ENCODE results near the gene FAM76A. TPM values are rescaled to one million over a fixed set of nuclear protein-coding genes. Genes with fewer than 3 reads are reported as not detected.
"Not testable (repeated sequence)": the region's sequence is repeated elsewhere in the genome, so short reads cannot be mapped to it uniquely, and the experiment has no call there.

FAM76A gene
- total RNA-seq, 4 donors from 2014 or later = 4.9 to 14.7 (median 9.5) TPM

- TF ChIP-seq POLR2A (IDR thresholded peaks at IDR 0.05) (no peak), CTCF (IDR thresholded peaks at IDR 0.05) (no peak)
- no peak for DNase-seq
- no peak overlapping the region for H3K4me3 ChIP-seq
- H3K9me3 ChIP-seq = no peaks in the 10 kb centered on the region
- H3K27me3 ChIP-seq = no peaks in the 10 kb centered on the region
- peaks cover 0 to 15% (median 0%) of the 10 kb centered on the region in 3 donors for H3K36me3 ChIP-seq
- intact Hi-C loops (cut with DNase I) = no loop called here
- peak overlapping the region; percentile 13 to 82 (median 50) for H3K27ac ChIP-seq
- H3K4me1 ChIP-seq = peaks cover 22 to 86% (median 27%) of the 10 kb centered on the region in 3 donors
- 83 to 92% methylated on average over 3 of the region's 3 CpGs for WGBS, 2 donors
Observed at GRCh38 chr1:27782950-27783349, 57.2 kb downstream of the FAM76A start.

DNA sequence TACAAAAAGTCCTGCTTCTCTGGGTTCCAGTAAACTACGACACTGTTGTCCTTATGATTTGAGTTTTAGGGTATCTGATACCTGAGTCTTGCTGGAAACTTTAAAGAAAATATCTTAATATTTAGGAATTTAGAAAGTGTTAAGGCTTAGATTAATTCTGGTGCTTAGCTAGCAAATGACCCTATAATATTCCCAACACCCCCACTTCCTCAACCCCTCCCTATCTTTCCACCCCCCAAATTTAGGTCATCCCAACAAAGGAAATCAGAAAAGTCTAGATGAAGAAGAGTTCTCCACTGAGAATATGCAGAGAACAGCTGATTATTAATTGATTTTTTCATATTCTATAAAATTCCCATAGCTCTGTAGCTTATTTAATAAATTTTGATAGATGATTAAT lies 58.9 kb downstream of the FAM76A start:
- Histone ChIP-seq H3K9me3 (no peaks in the 10 kb centered on the region), H3K4me3 (no peak overlapping the region), H3K4me1 (peaks cover 31 to 86% (median 43%) of the 10 kb centered on the region in 3 donors), H3K27ac (peak overlapping the region in 3 of 4 donors; percentile 28 to 82 (median 81)), H3K36me3 (peaks cover 0 to 15% (median 0%) of the 10 kb centered on the region in 3 donors), H3K27me3 (no peaks in the 10 kb centered on the region)
- intact Hi-C loops (cut with DNase I) = no loop called here
- TF ChIP-seq CTCF (IDR thresholded peaks at IDR 0.05) (no peak), POLR2A (IDR thresholded peaks at IDR 0.05) (no peak)
- no peak for DNase-seq
- 84 to 96% methylated on average over 1 of the region's 1 CpG for WGBS, 2 donors

- intact Hi-C loops (cut with DNase I) = no loop called here
Observed at GRCh38 chr1:27785781-27786455, 60.2 kb downstream of the FAM76A start.

GRCh38 chr1:27787895-27788294 lies 62.1 kb downstream of the FAM76A start:
- DNase-seq = no peak
- Histone ChIP-seq H3K4me3 (no peak overlapping the region), H3K27me3 (no peaks in the 10 kb centered on the region), H3K27ac (peak overlapping the region; percentile 62 to 82 (median 72)), H3K36me3 (peaks cover 11 to 32% (median 18%) of the 10 kb centered on the region in 3 donors), H3K9me3 (no peaks in the 10 kb centered on the region), H3K4me1 (peaks cover 31 to 80% (median 45%) of the 10 kb centered on the region in 3 donors)
- intact Hi-C loops (cut with DNase I) = no loop called here
- TF ChIP-seq CTCF (IDR thresholded peaks at IDR 0.05) (no peak), POLR2A (IDR thresholded peaks at IDR 0.05) (no peak)

More at GRCh38 chr1:27785781-27786455, 60.2 kb downstream of the FAM76A start:
- no peaks in the 10 kb centered on the region for H3K27me3 ChIP-seq
- no peak for DNase-seq
- no peak overlapping the region for H3K4me3 ChIP-seq
- peaks cover 31 to 92% (median 46%) of the 10 kb centered on the region in 3 donors for H3K4me1 ChIP-seq
- H3K9me3 ChIP-seq = no peaks in the 10 kb centered on the region
- H3K27ac ChIP-seq = peak overlapping the region; percentile 69 to 82 (median 76)
- TF ChIP-seq CTCF (IDR thresholded peaks at IDR 0.05) (no peak), POLR2A (IDR thresholded peaks at IDR 0.05) (no peak)
- H3K36me3 ChIP-seq = peaks cover 8 to 19% (median 9%) of the 10 kb centered on the region in 3 donors

DNA sequence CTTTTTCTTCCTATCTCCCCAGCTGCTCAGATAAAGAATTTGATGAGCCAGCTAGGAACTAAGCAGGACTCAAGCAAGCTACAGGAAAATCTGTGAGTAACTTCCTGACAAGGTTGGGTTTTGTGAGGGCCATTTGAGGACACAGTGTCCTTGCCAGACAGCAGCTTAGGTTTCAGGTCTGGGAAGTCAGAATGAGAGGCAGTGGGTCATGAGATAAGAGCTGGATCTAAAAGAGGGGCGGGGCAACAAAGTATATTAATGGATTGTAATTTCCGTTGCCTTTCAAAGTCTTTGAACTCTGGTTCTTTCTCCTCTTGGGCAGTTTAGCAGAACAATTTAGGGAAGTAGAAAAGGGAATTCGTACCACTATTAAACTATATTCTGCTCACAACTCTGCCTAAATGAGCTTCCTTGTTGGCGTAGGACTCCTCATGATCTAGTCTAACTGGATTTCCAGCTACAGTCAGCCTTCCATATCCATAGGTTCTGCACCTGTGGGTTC lies 63.8 kb downstream of the FAM76A start:
- DNase-seq = no peak
- no peak overlapping the region for H3K4me3 ChIP-seq
- H3K27me3 ChIP-seq = no peaks in the 10 kb centered on the region
- no peak for TF ChIP-seq CTCF (IDR thresholded peaks at IDR 0.05)
- TF ChIP-seq POLR2A (IDR thresholded peaks at IDR 0.05) = no peak
- H3K9me3 ChIP-seq = no peaks in the 10 kb centered on the region
- peaks cover 24 to 63% (median 35%) of the 10 kb centered on the region in 3 donors for H3K4me1 ChIP-seq
- H3K36me3 ChIP-seq = peaks cover 11 to 49% (median 30%) of the 10 kb centered on the region in 3 donors
- WGBS, 2 donors = 63 to 75% methylated on average over 4 of the region's 4 CpGs
- intact Hi-C loops (cut with DNase I) = no loop called here
- H3K27ac ChIP-seq = peak overlapping the region; percentile 63 to 82 (median 78)

- H3K27me3 ChIP-seq; H3K9me3 ChIP-seq; intact Hi-C loops (cut with DNase I); DNase-seq; H3K4me3 ChIP-seq: not testable (repeated sequence)
- peaks cover 11 to 56% (median 30%) of the 10 kb centered on the region in 3 donors for H3K36me3 ChIP-seq
- 96% methylated on average over 3 of the region's 3 CpGs; no CpG with 5 or more reads in 1 of the 2 donors for WGBS, 2 donors
- peaks cover 24 to 56% (median 35%) of the 10 kb centered on the region in 3 donors for H3K4me1 ChIP-seq
- peak overlapping the region; percentile 63 to 82 (median 78) for H3K27ac ChIP-seq
Observed at GRCh38 chr1:27790270-27790669, 64.5 kb downstream of the FAM76A start.

Data from esophagus squamous epithelium (tissue), 5 donors.